RWPE1 (cell line): ENCODE data around the gene WDR20.
"Not testable (repeated sequence)": the region's sequence is repeated elsewhere in the genome, so short reads cannot be mapped to it uniquely, and the experiment has no call there.

Experiments
- CTCF ChIA-PET: fragments of 350-600 bp; sonication (Branson Sonifier 250); formaldehyde crosslinking; extraction: SDS; loops from one replicate; lab custom pipeline; 2021; lab: Yijun Ruan, JAX
- POLR2A ChIA-PET: fragments of 400-600 bp; formaldehyde crosslinking; extraction: SDS; loops from one replicate; lab custom pipeline; 2020; ENCODE audit warnings: antibody characterized with exemption; ENCODE audit not compliant: low non-redundant PET; lab: Yijun Ruan, JAX
- DNase-seq: peaks from one replicate; pipeline ENCODE4 v3.0.0; 2012; ENCODE audit warnings: low spot score
- H3K27ac ChIP-seq: fragments of 450-650 bp; 2 replicates; pipeline ENCODE4 v1.5.1; 2017
- CTCF ChIP-seq: fragments of 450-650 bp; conservative IDR thresholded peaks from 2 replicates; pipeline ENCODE4 v1.5.1; 2017; ENCODE audit warnings: low read depth, mild to moderate bottlenecking

WDR20 gene

GRCh38 chr14:102125546-102125945 lies 14.2 kb upstream of the WDR20 start:
- TF ChIP-seq CTCF = no peak
- POLR2A ChIA-PET = interaction anchor here (0.6 kb wide), 1 partner anchor 191 kb away, joined by 7 read pairs; no protein-coding TSS in a partner anchor
- peak; percentile 61 for DNase-seq
- CTCF ChIA-PET = interaction anchor here (0.8 kb wide), 1 partner anchor 8 kb away, joined by 5 read pairs; no protein-coding TSS in a partner anchor
- no peak overlapping the region for H3K27ac ChIP-seq

GRCh38 chr14:102126807-102127455 lies 12.8 kb upstream of the WDR20 start:
- no peak for DNase-seq
- ChIA-PET POLR2A (no interaction called here), CTCF (interaction anchor here (0.6 kb wide), 1 partner anchor 39 kb away, joined by 4 read pairs; no protein-coding TSS in a partner anchor)
- no peak for TF ChIP-seq CTCF
- no peak overlapping the region for H3K27ac ChIP-seq

- ChIA-PET CTCF (no interaction called here), POLR2A (no interaction called here)
- DNase-seq = no peak
- no peak for TF ChIP-seq CTCF
- H3K27ac ChIP-seq = no peak overlapping the region
These were observed 8.0 kb upstream of the WDR20 start for GRCh38 chr14:102131741-102132140.

- DNase-seq, CTCF ChIA-PET, H3K27ac ChIP-seq, POLR2A ChIA-PET: not testable (repeated sequence)
These were observed 5.7 kb upstream of the WDR20 start for GRCh38 chr14:102134021-102134420.

GRCh38 chr14:102134719-102135118 lies 5.0 kb upstream of the WDR20 start:
- DNase-seq, POLR2A ChIA-PET, CTCF ChIA-PET, H3K27ac ChIP-seq: not testable (repeated sequence)

GRCh38 chr14:102135456-102135855 lies 4.2 kb upstream of the WDR20 start:
- DNase-seq, H3K27ac ChIP-seq, POLR2A ChIA-PET: not testable (repeated sequence)
- CTCF ChIA-PET = interaction anchor here (0.6 kb wide), 1 partner anchor 179 kb away, joined by 4 read pairs; no protein-coding TSS in a partner anchor

GRCh38 chr14:102138535-102138934 lies 1.2 kb upstream of the WDR20 start:
- peak; percentile 3 for DNase-seq
- ChIA-PET POLR2A (no interaction called here), CTCF (interaction anchor here (0.6 to 1.0 kb wide), 5 partner anchors 38 to 175 kb away, joined by 3 to 6 read pairs (median 3); no protein-coding TSS in a partner anchor)
- no peak for TF ChIP-seq CTCF
- H3K27ac ChIP-seq = peak overlapping the region; percentile 84

- POLR2A ChIA-PET = no interaction called here
- peak overlapping the region; percentile 84 for H3K27ac ChIP-seq
- peak; percentile 75 for DNase-seq
- TF ChIP-seq CTCF = no peak
- CTCF ChIA-PET = interaction anchor here (0.6 to 1.0 kb wide), 5 partner anchors 38 to 175 kb away, joined by 3 to 6 read pairs (median 3); no protein-coding TSS in a partner anchor
These were observed 774 bp upstream of the WDR20 start for GRCh38 chr14:102138961-102139285.
